ENCODE data around the gene MYH9.

The MYH9 gene

DNA sequence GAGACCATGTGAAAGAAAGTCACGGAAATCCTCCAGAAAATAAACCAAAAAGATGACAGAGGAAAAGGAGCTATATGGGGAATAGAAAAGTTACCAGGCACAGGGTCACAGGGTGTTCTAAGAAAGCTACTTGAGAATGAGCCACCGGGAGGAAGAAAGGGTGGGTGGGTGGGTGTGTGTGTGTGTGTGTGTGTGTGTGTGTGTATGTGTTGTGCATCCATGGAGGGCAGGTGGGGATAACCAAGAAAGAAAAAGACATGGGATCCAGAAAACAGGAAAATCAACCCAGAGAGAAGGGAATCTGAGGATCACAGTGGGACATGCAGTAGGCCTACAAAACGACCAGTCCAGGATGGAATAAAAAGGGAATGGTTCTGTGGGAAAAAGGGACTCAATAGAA lies 152.2 kb downstream of the MYH9 start:
- no peak for DNase-seq (ENCODE audit: low read depth, low spot score)
- in situ Hi-C loops (cut with HindIII; ENCODE audit: low sequenced_read_pairs) = no loop called here
- TF ChIP-seq, protein P1, sequence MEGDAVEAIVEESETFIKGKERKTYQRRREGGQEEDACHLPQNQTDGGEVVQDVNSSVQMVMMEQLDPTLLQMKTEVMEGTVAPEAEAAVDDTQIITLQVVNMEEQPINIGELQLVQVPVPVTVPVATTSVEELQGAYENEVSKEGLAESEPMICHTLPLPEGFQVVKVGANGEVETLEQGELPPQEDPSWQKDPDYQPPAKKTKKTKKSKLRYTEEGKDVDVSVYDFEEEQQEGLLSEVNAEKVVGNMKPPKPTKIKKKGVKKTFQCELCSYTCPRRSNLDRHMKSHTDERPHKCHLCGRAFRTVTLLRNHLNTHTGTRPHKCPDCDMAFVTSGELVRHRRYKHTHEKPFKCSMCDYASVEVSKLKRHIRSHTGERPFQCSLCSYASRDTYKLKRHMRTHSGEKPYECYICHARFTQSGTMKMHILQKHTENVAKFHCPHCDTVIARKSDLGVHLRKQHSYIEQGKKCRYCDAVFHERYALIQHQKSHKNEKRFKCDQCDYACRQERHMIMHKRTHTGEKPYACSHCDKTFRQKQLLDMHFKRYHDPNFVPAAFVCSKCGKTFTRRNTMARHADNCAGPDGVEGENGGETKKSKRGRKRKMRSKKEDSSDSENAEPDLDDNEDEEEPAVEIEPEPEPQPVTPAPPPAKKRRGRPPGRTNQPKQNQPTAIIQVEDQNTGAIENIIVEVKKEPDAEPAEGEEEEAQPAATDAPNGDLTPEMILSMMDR (IDR thresholded peaks at IDR 0.05; ENCODE audit: low read depth, low read length) = no peak
- H3K4me3 ChIP-seq (ENCODE audit: low read depth, low read length) = no peak overlapping the region

DNA sequence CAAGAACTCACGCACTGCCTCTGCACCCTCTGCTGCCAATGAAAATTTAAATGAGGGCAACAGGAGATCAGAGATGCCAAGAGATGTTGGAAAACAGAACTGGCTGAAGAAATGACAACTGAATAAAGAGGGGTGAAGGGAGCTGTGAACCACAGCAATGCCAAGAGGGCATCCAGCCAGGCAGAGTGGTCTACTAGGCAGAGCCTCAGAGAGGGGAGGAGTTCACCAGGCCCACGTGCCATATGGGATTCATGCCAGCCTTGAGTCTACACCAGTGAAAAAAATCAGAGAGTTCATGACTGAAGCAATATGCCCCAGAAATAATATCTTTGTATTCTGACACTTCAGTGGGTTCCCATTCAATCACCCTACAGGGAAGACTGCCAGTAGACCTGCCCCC lies 152.8 kb downstream of the MYH9 start:
- TF ChIP-seq, protein P1 (IDR thresholded peaks at IDR 0.05; ENCODE audit: low read depth, low read length) = no peak
- no peak overlapping the region for H3K4me3 ChIP-seq (ENCODE audit: low read depth, low read length)
- in situ Hi-C loops (cut with HindIII; ENCODE audit: low sequenced_read_pairs) = no loop called here
- DNase-seq (ENCODE audit: low read depth, low spot score) = no peak

DNA sequence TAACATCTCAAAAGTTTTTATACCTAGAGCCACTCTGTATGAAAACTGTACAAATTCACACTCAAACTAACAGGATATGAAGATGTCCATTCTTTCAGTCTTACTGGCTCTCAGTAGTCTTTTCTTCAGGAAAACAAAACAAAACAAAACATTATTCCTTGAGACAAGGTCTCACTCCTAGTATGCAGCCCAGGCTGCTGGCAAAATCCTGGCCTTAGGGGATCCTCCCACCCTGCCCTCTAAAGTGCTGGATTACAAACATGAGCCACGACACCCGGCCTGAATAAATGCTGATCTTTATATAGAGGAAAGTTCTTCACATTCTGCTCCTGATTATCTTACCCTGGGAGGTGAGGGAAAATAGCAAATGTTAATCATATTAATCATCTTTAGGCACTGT lies 153.6 kb downstream of the MYH9 start:
- in situ Hi-C loops (cut with HindIII; ENCODE audit: low sequenced_read_pairs) = no loop called here
- TF ChIP-seq, protein P1 (IDR thresholded peaks at IDR 0.05; ENCODE audit: low read depth, low read length) = no peak
- DNase-seq (ENCODE audit: low read depth, low spot score) = no peak
- no peak overlapping the region for H3K4me3 ChIP-seq (ENCODE audit: low read depth, low read length)

DNA sequence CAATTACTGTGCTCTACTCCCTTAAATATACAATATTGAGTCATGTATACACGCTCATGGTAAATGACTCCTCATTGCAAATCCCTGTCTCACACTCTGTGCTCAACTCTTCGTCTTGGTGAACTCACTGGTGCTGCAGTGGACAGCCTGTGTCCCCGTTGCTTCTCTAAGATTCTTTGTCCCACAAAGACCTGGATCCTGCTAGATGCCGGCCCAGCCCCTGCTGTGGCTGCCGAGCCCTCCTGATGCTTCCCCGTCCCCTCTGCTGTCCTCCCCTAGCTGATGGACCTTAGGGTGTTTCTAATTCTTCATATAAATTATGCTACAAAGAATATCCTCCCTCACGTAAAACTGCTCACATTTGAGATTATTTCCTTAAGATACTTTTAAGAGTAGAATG lies 154.0 kb downstream of the MYH9 start:
- TF ChIP-seq, protein P1 (IDR thresholded peaks at IDR 0.05; ENCODE audit: low read depth, low read length) = no peak
- no peak overlapping the region for H3K4me3 ChIP-seq (ENCODE audit: low read depth, low read length)
- DNase-seq (ENCODE audit: low read depth, low spot score) = no peak
- in situ Hi-C loops (cut with HindIII; ENCODE audit: low sequenced_read_pairs) = no loop called here

DNA sequence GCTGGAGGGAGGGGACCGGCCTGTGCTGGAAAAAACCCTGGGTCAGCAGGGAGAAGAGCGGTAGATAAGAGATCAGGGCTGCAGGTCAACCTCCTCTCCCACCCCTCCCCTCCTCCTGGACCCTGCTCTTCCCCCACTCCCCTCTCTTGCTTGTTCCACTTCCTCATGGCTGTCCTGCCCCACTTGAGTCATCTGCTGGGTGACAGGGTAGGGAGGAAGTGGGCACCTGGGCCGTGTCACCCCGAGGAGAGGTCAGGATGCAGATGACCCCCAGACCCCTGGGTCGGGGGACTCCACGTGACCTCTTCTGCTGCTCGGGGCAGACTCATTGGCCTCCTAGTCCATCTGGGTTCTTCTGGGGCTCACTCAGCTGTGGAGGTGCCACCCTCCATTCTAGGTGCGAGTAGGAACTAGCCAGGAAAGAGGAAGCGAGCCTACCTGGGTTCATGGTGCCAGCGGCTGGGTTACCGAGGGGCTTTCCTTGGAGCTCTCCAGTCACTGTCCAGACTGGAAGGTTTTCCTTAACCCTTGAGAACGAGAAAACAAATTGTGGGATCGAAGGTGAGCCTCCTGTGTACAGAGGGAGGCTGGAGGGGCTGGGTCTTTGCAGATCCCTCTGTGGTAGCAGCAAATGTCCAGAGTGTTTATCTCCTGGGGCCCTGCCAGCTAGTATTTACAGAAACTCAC lies 154.9 kb downstream of the MYH9 start:
- in situ Hi-C loops (cut with HindIII; ENCODE audit: low sequenced_read_pairs) = no loop called here
- H3K4me3 ChIP-seq (ENCODE audit: low read depth, low read length) = no peak overlapping the region
- TF ChIP-seq, protein P1 (IDR thresholded peaks at IDR 0.05; ENCODE audit: low read depth, low read length) = no peak
- DNase-seq (ENCODE audit: low read depth, low spot score) = no peak
